ENCODE results near the gene CBLC. TPM values are rescaled to one million over a fixed set of nuclear protein-coding genes. Genes with fewer than 3 reads are reported as not detected.

CBLC gene, protein sequence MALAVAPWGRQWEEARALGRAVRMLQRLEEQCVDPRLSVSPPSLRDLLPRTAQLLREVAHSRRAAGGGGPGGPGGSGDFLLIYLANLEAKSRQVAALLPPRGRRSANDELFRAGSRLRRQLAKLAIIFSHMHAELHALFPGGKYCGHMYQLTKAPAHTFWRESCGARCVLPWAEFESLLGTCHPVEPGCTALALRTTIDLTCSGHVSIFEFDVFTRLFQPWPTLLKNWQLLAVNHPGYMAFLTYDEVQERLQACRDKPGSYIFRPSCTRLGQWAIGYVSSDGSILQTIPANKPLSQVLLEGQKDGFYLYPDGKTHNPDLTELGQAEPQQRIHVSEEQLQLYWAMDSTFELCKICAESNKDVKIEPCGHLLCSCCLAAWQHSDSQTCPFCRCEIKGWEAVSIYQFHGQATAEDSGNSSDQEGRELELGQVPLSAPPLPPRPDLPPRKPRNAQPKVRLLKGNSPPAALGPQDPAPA
- 0.07 TPM for polyA plus RNA-seq (2013)

DNA sequence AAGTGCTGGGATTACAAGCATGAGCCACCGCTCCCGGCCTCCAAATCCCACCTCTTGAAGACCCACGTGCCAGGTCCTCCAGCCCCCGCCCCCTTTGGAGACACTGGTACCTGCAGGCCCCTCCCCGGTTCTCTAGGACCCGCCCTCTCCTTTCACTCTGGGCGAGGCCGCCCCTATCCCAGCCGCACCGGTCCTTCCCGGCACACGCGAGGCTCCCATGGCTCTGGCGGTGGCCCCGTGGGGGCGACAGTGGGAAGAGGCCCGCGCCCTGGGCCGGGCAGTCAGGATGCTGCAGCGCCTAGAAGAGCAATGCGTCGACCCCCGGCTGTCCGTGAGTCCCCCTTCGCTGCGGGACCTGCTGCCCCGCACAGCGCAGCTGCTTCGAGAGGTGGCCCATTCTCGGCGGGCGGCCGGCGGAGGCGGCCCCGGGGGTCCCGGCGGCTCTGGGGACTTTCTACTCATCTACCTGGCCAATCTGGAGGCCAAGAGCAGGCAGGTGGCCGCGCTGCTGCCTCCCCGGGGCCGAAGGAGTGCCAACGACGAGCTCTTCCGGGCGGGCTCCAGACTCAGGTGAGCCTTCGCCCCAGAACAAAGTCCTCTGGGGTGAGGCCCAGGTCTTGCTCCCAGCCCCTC is at the start of gene CBLC:
Gene CBLC, plus strand, starts transcription at position 176 of the 633 bp plus-strand sequence. Its CDS starts 42 bp downstream, at position 218.
- WGBS (ENCODE audit: insufficient coverage): 24% methylated on average over 41 of the region's 47 CpGs
- peak in 1 of 3 donors; percentile 22 for DNase-seq
- Histone ChIP-seq H3K36me3 (ENCODE audit: control insufficient read depth in 4 of 4, insufficient read depth in 4 of 4, low read length in 3 of 4) (no peaks in the 10 kb centered on the region), H3K4me3 (ENCODE audit: control insufficient read depth in 1 of 7, extremely low read depth in 1 of 7, insufficient read depth in 4 of 7, low read depth in 2 of 7, low read length in 6 of 7) (peak within 1 kb of the TSS in 4 of 7 experiments; percentile 10 to 63 (median 34)), H3K4me1 (ENCODE audit: control extremely low read depth in 1 of 4, control insufficient read depth in 4 of 4, insufficient read depth in 4 of 4, low read length in 3 of 4) (peaks cover 0 to 4% (median 2%) of the 10 kb centered on the region in 4 experiments), H3K27me3 (replicated peaks in 2 of 5; ENCODE audit: control insufficient read depth in 4 of 5, insufficient read depth in 5 of 5, low read length in 4 of 5) (peaks cover 0 to 2% (median 0%) of the 10 kb centered on the region in 5 experiments), H3K27ac (ENCODE audit: insufficient read depth in 1 of 2, low read depth in 1 of 2, low read length in 2 of 2, poor library complexity in 1 of 2, severe bottlenecking in 2 of 2) (no peak within 1 kb of the TSS), H3K9me3 (ENCODE audit: control extremely low read depth in 1 of 5, control insufficient read depth in 4 of 5, insufficient read depth in 2 of 5, low read depth in 1 of 5, low read length in 4 of 5) (no peaks in the 10 kb centered on the region)
- CTCF ChIA-PET: interaction anchor here (0.6 to 13.3 kb wide), 2 partner anchors 46 to 89 kb away, joined by 3 to 138 read pairs; no protein-coding TSS in a partner anchor
- POLR2A ChIA-PET: interaction anchor here (1.0 kb wide), 1 partner anchor 113 kb away, joined by 3 read pairs; no protein-coding TSS in a partner anchor

DNA sequence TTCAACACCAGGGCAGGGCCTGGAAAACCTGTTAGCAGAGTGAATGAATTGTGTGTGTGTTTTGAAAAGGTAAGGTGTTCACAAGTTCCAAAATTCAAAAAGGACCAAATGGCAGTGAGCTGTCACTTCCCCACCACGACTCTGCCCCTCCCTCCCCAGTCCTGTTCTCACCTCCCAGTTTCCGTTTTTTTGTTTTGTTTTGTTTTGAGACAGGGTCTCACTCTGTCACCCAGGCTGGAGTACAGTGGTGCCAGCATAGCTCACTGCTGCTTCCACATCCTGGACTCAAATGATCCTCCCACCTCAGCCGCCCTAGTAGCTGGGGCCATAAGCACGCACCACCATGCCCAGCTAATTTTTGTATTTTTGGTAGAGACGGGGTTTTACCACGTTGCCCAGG is 49.5 kb upstream of the CBLC start:
- Histone ChIP-seq H3K9me3 (ENCODE audit: control extremely low read depth in 1 of 5, control insufficient read depth in 4 of 5, insufficient read depth in 2 of 5, low read depth in 1 of 5, low read length in 4 of 5) (no peaks in the 10 kb centered on the region), H3K36me3 (ENCODE audit: control insufficient read depth in 4 of 4, insufficient read depth in 4 of 4, low read length in 3 of 4) (no peaks in the 10 kb centered on the region), H3K4me3 (ENCODE audit: control insufficient read depth in 1 of 7, extremely low read depth in 1 of 7, insufficient read depth in 4 of 7, low read depth in 2 of 7, low read length in 6 of 7) (no peak overlapping the region), H3K4me1 (ENCODE audit: control extremely low read depth in 1 of 4, control insufficient read depth in 4 of 4, insufficient read depth in 4 of 4, low read length in 3 of 4) (peaks cover 3 to 42% (median 32%) of the 10 kb centered on the region in 4 experiments), H3K27me3 (replicated peaks in 2 of 5; ENCODE audit: control insufficient read depth in 4 of 5, insufficient read depth in 5 of 5, low read length in 4 of 5) (no peaks in the 10 kb centered on the region), H3K27ac (ENCODE audit: insufficient read depth in 1 of 2, low read depth in 1 of 2, low read length in 2 of 2, poor library complexity in 1 of 2, severe bottlenecking in 2 of 2) (no peak overlapping the region)
- ChIA-PET CTCF (interaction anchor here (0.6 to 15.1 kb wide), 9 partner anchors 8 to 42 kb away, joined by 3 to 306 read pairs (median 4); no protein-coding TSS in a partner anchor), POLR2A (interaction anchor here (1.6 kb wide), 1 partner anchor 25 kb away, joined by 6 read pairs; no protein-coding TSS in a partner anchor)
- 81% methylated on average over 5 of the region's 6 CpGs for WGBS (ENCODE audit: insufficient coverage)
- peak in 2 of 3 donors; percentile 40 to 45 for DNase-seq

DNA sequence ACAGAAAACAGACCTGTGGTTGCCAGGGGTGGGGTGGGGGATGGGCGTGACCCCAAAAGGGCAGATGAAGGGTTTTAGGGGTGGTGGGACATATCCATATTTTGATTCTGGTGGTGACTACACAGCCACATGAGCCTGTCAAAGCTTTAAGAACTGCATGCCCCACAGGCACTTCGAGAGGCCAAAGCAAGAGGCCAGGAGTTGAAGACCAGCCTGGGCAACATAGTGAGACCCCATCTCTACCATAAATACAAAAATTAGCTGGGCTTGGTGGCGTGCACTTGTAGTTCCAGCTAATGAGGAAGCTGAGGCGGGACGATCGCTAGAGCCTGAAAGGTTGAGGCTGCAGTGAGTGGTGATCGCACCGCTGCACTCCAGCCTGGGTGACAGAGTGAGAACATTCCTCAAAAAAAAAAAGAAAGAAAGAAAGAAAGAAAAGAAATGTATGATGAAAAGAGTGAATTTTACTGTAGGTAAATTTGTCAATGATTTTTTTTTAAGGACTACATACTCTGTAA is 48.1 kb upstream of the CBLC start:
- POLR2A ChIA-PET: interaction anchor here (0.6 kb wide), 1 partner anchor 1154 kb away, joined by 3 read pairs; no protein-coding TSS in a partner anchor
- Histone ChIP-seq H3K4me3 (ENCODE audit: control insufficient read depth in 1 of 7, extremely low read depth in 1 of 7, insufficient read depth in 4 of 7, low read depth in 2 of 7, low read length in 6 of 7) (no peak overlapping the region), H3K27ac (ENCODE audit: insufficient read depth in 1 of 2, low read depth in 1 of 2, low read length in 2 of 2, poor library complexity in 1 of 2, severe bottlenecking in 2 of 2) (no peak overlapping the region), H3K9me3 (ENCODE audit: control extremely low read depth in 1 of 5, control insufficient read depth in 4 of 5, insufficient read depth in 2 of 5, low read depth in 1 of 5, low read length in 4 of 5) (no peaks in the 10 kb centered on the region), H3K27me3 (replicated peaks in 2 of 5; ENCODE audit: control insufficient read depth in 4 of 5, insufficient read depth in 5 of 5, low read length in 4 of 5) (no peaks in the 10 kb centered on the region), H3K36me3 (ENCODE audit: control insufficient read depth in 4 of 4, insufficient read depth in 4 of 4, low read length in 3 of 4) (no peaks in the 10 kb centered on the region), H3K4me1 (ENCODE audit: control extremely low read depth in 1 of 4, control insufficient read depth in 4 of 4, insufficient read depth in 4 of 4, low read length in 3 of 4) (peaks cover 3 to 28% (median 18%) of the 10 kb centered on the region in 4 experiments)
- WGBS (ENCODE audit: insufficient coverage): 79% methylated on average over 6 of the region's 8 CpGs
- peak in 1 of 3 donors; percentile 44 for DNase-seq
- CTCF ChIA-PET: interaction anchor here (1.0 to 15.1 kb wide), 3 partner anchors 14 to 40 kb away, joined by 3 to 306 read pairs (median 20); no protein-coding TSS in a partner anchor

DNA sequence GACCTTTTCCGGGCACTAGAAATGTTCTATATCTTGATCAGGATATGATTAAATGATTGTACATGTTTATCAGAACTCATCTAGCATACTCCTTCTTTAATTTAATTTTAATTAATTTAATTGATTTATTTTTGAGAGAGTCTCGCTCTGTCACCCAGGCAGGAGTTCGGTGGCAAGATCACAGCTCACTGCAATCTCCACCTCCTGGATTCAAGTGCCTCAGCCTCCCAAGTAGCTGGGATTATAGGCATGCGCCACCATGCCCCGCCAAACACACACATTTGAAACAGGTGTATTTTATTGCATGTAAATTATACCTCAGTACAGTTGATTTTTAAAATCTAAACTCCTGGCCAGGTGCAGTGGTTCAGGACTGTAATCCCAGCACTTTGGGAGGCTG is 46.6 kb upstream of the CBLC start:
- POLR2A ChIA-PET: interaction anchor here (0.7 kb wide), 1 partner anchor 23 kb away, joined by 3 read pairs; no protein-coding TSS in a partner anchor
- no peak for DNase-seq
- H3K4me3 ChIP-seq (ENCODE audit: control insufficient read depth in 1 of 7, extremely low read depth in 1 of 7, insufficient read depth in 4 of 7, low read depth in 2 of 7, low read length in 6 of 7): no peak overlapping the region
- peaks cover 0 to 16% (median 6%) of the 10 kb centered on the region in 4 experiments for H3K4me1 ChIP-seq (ENCODE audit: control extremely low read depth in 1 of 4, control insufficient read depth in 4 of 4, insufficient read depth in 4 of 4, low read length in 3 of 4)
- H3K27me3 ChIP-seq (replicated peaks in 2 of 5; ENCODE audit: control insufficient read depth in 4 of 5, insufficient read depth in 5 of 5, low read length in 4 of 5): no peaks in the 10 kb centered on the region
- H3K27ac ChIP-seq (ENCODE audit: insufficient read depth in 1 of 2, low read depth in 1 of 2, low read length in 2 of 2, poor library complexity in 1 of 2, severe bottlenecking in 2 of 2): no peak overlapping the region
- CTCF ChIA-PET: interaction anchor here (15.1 kb wide), 1 partner anchor 39 kb away, joined by 306 read pairs; no protein-coding TSS in a partner anchor
- no peaks in the 10 kb centered on the region for H3K36me3 ChIP-seq (ENCODE audit: control insufficient read depth in 4 of 4, insufficient read depth in 4 of 4, low read length in 3 of 4)
- 93% methylated on average over 2 of the region's 5 CpGs for WGBS (ENCODE audit: insufficient coverage)
- no peaks in the 10 kb centered on the region for H3K9me3 ChIP-seq (ENCODE audit: control extremely low read depth in 1 of 5, control insufficient read depth in 4 of 5, insufficient read depth in 2 of 5, low read depth in 1 of 5, low read length in 4 of 5)

DNA sequence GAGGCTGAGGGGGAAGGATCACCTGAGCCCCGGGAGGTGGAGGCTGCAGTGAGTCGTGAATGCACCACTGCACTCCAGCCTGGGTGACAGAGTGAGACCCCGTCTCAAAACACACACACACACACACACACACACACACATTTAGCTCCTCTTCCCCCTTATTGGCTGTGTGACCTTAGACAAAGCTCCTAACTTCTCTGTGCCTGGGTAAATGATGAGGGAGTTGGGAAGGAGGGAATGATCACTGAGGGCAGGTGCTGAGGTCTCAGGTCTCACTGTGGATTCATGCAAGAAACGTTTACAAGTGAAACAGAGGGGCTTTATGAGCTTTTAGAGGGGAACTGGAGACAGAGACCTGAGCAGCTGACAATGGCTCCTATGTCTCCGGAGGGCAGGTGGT is 46.1 kb upstream of the CBLC start:
- Histone ChIP-seq H3K4me1 (ENCODE audit: control extremely low read depth in 1 of 4, control insufficient read depth in 4 of 4, insufficient read depth in 4 of 4, low read length in 3 of 4) (peaks cover 0 to 15% (median 5%) of the 10 kb centered on the region in 4 experiments), H3K9me3 (ENCODE audit: control extremely low read depth in 1 of 5, control insufficient read depth in 4 of 5, insufficient read depth in 2 of 5, low read depth in 1 of 5, low read length in 4 of 5) (no peaks in the 10 kb centered on the region), H3K27ac (ENCODE audit: insufficient read depth in 1 of 2, low read depth in 1 of 2, low read length in 2 of 2, poor library complexity in 1 of 2, severe bottlenecking in 2 of 2) (no peak overlapping the region), H3K4me3 (ENCODE audit: control insufficient read depth in 1 of 7, extremely low read depth in 1 of 7, insufficient read depth in 4 of 7, low read depth in 2 of 7, low read length in 6 of 7) (no peak overlapping the region), H3K27me3 (replicated peaks in 2 of 5; ENCODE audit: control insufficient read depth in 4 of 5, insufficient read depth in 5 of 5, low read length in 4 of 5) (no peaks in the 10 kb centered on the region), H3K36me3 (ENCODE audit: control insufficient read depth in 4 of 4, insufficient read depth in 4 of 4, low read length in 3 of 4) (no peaks in the 10 kb centered on the region)
- 96% methylated on average over 3 of the region's 5 CpGs for WGBS (ENCODE audit: insufficient coverage)
- no peak for DNase-seq
- ChIA-PET POLR2A (interaction anchor here (0.6 to 0.7 kb wide), 2 partner anchors 21 to 23 kb away, joined by 3 read pairs; no protein-coding TSS in a partner anchor), CTCF (interaction anchor here (15.1 kb wide), 1 partner anchor 38 kb away, joined by 306 read pairs; no protein-coding TSS in a partner anchor)

DNA sequence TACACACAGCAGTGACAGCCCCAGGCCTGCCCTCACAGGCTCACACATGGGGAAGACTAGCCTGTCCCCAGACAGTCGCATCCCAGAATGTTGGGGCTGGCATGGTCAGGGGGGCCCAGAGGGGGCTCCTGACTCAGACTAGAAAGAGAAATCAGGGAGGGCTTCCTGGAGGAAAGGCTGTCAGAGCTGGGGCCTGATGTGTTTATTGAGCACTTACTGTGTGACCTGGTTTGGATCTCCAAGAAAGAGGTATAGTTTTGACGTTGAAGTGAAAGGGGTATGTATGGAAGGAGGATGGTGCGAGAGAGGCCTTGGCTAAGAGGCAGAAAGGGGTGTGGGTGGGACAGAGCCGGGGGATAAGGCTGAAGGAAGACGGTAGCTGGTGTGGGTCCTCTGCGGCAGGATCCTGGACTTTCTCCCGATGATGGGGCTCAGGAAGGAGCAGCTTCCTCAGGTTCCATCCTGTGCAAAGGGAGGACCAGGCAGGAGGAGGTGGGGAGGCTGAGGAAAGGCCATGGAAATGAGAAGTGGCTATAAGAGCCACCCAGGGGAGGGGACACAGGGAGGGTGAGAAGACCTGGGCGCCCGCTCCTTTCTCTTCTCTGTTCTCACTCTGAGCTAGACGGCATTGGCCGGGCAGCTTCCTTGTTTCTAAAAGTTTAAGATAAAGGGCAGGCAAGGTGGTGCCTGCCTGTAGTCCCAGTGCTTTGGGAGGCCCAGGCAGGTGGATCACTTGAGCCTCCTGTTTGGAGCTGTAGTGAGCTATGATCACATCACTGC is 45.3 kb upstream of the CBLC start:
- DNase-seq: no peak
- 85% methylated on average over 8 of the region's 11 CpGs for WGBS (ENCODE audit: insufficient coverage)
- no peaks in the 10 kb centered on the region for H3K27me3 ChIP-seq (replicated peaks in 2 of 5; ENCODE audit: control insufficient read depth in 4 of 5, insufficient read depth in 5 of 5, low read length in 4 of 5)
- H3K4me3 ChIP-seq (ENCODE audit: control insufficient read depth in 1 of 7, extremely low read depth in 1 of 7, insufficient read depth in 4 of 7, low read depth in 2 of 7, low read length in 6 of 7): no peak overlapping the region
- ChIA-PET POLR2A (interaction anchor here (0.6 kb wide), 2 partner anchors 9 to 20 kb away, joined by 3 read pairs; no protein-coding TSS in a partner anchor), CTCF (interaction anchor here (0.9 to 15.1 kb wide), 3 partner anchors 9 to 38 kb away, joined by 4 to 306 read pairs (median 32); no protein-coding TSS in a partner anchor)
- no peak overlapping the region for H3K27ac ChIP-seq (ENCODE audit: insufficient read depth in 1 of 2, low read depth in 1 of 2, low read length in 2 of 2, poor library complexity in 1 of 2, severe bottlenecking in 2 of 2)
- H3K36me3 ChIP-seq (ENCODE audit: control insufficient read depth in 4 of 4, insufficient read depth in 4 of 4, low read length in 3 of 4): no peaks in the 10 kb centered on the region
- no peaks in the 10 kb centered on the region for H3K9me3 ChIP-seq (ENCODE audit: control extremely low read depth in 1 of 5, control insufficient read depth in 4 of 5, insufficient read depth in 2 of 5, low read depth in 1 of 5, low read length in 4 of 5)
- peaks cover 2 to 22% (median 7%) of the 10 kb centered on the region in 4 experiments for H3K4me1 ChIP-seq (ENCODE audit: control extremely low read depth in 1 of 4, control insufficient read depth in 4 of 4, insufficient read depth in 4 of 4, low read length in 3 of 4)

Data from common myeloid progenitor, CD34-positive (primary cell).